ENCODE measurements around the gene PYGO2. TPM values are rescaled to one million over a fixed set of nuclear protein-coding genes. Genes with fewer than 3 reads are reported as not detected.
A peak's percentile ranks its signal among the peaks of the same experiment; 100 is the strongest.

PYGO2 gene
- total RNA-seq, 1 donor from 2014 or later, result 29.2 TPM

DNA sequence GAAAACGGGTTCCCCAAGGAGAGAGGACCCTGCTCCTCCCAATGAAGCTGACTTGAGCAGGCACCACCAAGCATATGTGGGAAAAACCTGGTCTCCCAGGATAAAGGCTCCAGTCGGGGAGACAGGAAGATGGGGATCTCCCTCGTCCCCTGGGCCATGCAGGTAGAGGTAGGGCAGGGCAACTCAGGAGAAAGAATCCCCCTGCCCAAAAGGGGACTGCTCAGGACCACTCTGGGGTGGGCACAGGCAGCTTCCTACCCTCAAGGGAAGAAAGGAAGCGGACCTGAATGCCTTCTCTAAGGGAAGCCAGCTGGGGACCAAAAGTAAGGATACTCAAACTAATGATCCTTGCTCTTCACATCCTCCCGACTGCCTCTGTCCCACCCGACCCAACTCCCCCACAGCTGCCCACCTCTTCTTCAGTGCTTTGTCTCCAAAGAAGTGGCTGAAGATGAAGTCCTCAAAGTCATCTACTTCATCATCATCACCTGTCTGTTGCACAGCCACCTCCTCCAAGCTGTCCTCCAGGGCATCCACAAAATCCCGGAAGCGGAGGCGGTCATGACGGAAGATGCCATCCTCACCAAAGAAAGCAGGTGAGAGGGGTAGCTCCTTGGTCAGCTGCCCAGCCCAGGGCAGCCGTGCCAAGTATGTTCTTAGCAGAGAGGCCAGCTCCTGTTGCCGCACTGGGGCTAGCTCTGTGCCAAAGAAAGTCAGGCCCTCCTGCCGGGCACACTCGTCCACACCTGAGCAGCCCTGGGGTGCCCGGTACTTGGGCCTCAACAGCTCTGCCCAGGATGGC, 16.2 kb downstream of the PYGO2 start:
- Mint-ChIP-seq H3K36me3 (ENCODE audit: unreplicated experiment) (peaks cover 9% of the 10 kb centered on the region), H3K4me1 (ENCODE audit: unreplicated experiment) (no peaks in the 10 kb centered on the region), H3K4me3 (ENCODE audit: unreplicated experiment) (no peak overlapping the region), H3K27ac (ENCODE audit: unreplicated experiment) (no peak overlapping the region), H3K9me3 (ENCODE audit: unreplicated experiment) (no peaks in the 10 kb centered on the region), H3K27me3 (ENCODE audit: unreplicated experiment) (no peaks in the 10 kb centered on the region)
- TF ChIP-seq, protein P1, sequence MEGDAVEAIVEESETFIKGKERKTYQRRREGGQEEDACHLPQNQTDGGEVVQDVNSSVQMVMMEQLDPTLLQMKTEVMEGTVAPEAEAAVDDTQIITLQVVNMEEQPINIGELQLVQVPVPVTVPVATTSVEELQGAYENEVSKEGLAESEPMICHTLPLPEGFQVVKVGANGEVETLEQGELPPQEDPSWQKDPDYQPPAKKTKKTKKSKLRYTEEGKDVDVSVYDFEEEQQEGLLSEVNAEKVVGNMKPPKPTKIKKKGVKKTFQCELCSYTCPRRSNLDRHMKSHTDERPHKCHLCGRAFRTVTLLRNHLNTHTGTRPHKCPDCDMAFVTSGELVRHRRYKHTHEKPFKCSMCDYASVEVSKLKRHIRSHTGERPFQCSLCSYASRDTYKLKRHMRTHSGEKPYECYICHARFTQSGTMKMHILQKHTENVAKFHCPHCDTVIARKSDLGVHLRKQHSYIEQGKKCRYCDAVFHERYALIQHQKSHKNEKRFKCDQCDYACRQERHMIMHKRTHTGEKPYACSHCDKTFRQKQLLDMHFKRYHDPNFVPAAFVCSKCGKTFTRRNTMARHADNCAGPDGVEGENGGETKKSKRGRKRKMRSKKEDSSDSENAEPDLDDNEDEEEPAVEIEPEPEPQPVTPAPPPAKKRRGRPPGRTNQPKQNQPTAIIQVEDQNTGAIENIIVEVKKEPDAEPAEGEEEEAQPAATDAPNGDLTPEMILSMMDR (IDR thresholded peaks at IDR 0.05), result no peak
- DNase-seq (ENCODE audit: extremely low spot score, unreplicated experiment), result no peak

DNA sequence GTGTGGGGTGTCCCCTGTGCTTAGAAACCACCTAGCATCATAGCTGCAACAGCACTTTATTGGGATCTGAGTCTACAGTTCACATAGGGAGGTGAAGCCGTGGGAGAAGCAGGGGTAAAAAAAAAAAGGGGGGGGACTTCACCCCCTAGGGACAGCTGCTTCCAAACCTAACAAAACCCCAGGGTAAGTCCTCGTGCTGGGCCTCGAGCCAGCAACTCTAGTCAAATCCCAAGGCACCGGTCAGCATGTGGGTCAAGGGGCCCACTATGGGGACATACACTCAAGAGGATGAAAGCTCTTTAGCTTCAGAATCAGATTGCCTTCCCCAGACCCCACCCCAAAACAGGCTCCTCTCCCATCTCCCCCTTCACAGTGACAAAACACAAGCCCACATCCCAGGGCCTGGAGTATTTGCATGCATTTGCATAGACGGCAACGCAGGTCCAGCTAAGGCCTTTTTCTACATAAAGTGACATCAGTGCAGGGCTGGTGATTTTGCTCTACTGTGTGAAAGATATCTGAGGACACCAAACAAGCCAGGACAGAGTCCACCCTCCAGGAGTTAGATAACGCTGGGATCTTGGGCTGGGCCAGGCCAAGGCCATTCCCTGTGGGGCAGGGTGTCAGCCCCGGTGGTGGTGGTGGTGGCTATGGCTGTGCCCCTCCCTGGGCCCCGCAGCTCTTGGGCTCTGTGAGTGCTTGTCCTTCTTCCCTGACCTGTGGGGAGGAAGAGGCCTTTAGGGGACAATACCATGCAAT, 17.0 kb downstream of the PYGO2 start:
- DNase-seq (ENCODE audit: extremely low spot score, unreplicated experiment), result no peak
- H3K4me1 Mint-ChIP-seq (ENCODE audit: unreplicated experiment), result no peaks in the 10 kb centered on the region
- TF ChIP-seq, protein P1 (IDR thresholded peaks at IDR 0.05), result no peak
- no peaks in the 10 kb centered on the region for H3K9me3 Mint-ChIP-seq (ENCODE audit: unreplicated experiment)
- H3K36me3 Mint-ChIP-seq (ENCODE audit: unreplicated experiment), result peaks cover 9% of the 10 kb centered on the region
- no peak overlapping the region for H3K4me3 Mint-ChIP-seq (ENCODE audit: unreplicated experiment)
- no peak overlapping the region for H3K27ac Mint-ChIP-seq (ENCODE audit: unreplicated experiment)
- H3K27me3 Mint-ChIP-seq (ENCODE audit: unreplicated experiment), result no peaks in the 10 kb centered on the region

DNA sequence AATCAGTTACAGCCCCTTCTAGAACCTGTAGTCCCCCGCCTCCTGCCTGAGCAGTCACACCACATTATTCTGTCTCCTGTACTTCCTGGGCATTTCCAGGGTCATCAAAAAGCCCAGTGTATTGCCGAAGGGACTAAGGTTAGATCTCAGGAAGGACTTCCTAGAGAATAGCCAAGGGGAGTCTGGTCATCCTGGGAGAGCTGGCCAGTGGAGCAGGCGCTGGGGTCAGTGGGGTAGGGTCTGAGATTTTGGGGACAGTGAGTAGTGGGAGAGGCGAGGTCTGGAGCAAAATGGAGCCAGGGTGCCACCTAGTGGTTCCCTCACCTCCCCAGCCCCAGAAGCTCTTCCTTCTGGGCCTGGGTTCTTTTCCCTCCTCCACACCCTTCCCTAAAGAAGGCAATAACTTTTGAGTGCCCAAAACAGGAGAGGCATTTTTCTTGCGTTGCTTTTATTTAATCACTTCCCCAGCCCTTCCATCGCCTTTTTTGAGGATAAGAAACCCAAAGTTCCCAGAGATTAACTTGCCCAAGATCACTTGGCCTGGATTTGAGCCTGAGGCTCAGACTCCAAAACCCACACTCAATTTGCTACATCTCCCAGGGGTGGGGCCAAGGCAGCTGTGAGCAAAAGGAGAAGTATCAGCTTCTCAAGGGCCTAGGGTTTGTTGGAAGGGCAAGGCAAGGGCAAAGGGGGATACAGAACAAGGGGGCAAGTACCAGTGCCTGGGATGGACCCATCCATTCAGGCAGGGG, 17.8 kb downstream of the PYGO2 start:
- Mint-ChIP-seq H3K9me3 (ENCODE audit: unreplicated experiment) (no peaks in the 10 kb centered on the region), H3K36me3 (ENCODE audit: unreplicated experiment) (peaks cover 8% of the 10 kb centered on the region)

DNA sequence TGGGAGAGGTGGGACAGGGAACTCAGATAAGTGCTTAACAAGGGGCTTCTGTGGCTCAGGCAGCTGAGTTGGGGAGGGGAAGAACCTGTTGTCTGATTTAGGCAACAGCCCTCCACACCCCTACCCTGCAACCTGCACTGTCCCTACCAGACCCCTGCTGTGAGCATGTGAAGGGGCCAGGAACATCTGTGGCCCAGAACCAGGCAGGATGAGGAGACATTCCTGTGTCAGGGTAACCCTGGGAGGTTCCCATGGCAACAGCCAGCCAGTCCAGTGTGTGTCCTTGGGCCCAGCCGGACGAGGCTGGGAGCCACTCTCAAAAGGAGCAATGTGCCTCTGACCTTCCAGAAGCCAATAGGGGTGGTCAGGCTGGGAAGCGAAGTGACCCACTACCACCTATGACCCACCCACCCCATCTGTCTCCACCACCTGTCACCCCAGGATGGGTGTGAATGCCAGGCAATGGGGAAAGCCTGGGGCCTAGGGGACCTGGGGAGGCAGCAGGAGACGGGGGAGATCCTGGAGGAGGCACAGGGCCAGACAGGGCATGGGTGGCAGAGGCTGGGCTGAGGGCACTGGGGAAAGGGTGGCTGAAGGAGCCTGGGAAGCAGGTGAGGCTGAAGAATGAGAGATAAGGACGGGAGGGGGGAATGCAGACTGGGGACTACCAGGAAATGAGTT, 20.1 kb downstream of the PYGO2 start:
- H3K36me3 Mint-ChIP-seq (ENCODE audit: unreplicated experiment), result peaks cover 4% of the 10 kb centered on the region
- TF ChIP-seq, protein P1 (IDR thresholded peaks at IDR 0.05), result no peak
- no peak for DNase-seq (ENCODE audit: extremely low spot score, unreplicated experiment)
- no peak overlapping the region for H3K4me3 Mint-ChIP-seq (ENCODE audit: unreplicated experiment)
- H3K27me3 Mint-ChIP-seq (ENCODE audit: unreplicated experiment), result no peaks in the 10 kb centered on the region
- H3K27ac Mint-ChIP-seq (ENCODE audit: unreplicated experiment), result no peak overlapping the region
- H3K4me1 Mint-ChIP-seq (ENCODE audit: unreplicated experiment), result peaks cover 17% of the 10 kb centered on the region
- H3K9me3 Mint-ChIP-seq (ENCODE audit: unreplicated experiment), result no peaks in the 10 kb centered on the region

More for the DNA sequence above, 17.8 kb downstream of the PYGO2 start:
- TF ChIP-seq, protein P1 (IDR thresholded peaks at IDR 0.05), result peak; percentile 80
- Mint-ChIP-seq H3K27me3 (ENCODE audit: unreplicated experiment) (no peaks in the 10 kb centered on the region), H3K4me3 (ENCODE audit: unreplicated experiment) (no peak overlapping the region), H3K4me1 (ENCODE audit: unreplicated experiment) (peaks cover 3% of the 10 kb centered on the region), H3K27ac (ENCODE audit: unreplicated experiment) (peak overlapping the region; percentile 37)
- DNase-seq (ENCODE audit: extremely low spot score, unreplicated experiment), result no peak
